ENCODE measurements around the gene FAM217A. TPM values are rescaled to one million over a fixed set of nuclear protein-coding genes. Genes with fewer than 3 reads are reported as not detected.

Gene FAM217A, protein sequence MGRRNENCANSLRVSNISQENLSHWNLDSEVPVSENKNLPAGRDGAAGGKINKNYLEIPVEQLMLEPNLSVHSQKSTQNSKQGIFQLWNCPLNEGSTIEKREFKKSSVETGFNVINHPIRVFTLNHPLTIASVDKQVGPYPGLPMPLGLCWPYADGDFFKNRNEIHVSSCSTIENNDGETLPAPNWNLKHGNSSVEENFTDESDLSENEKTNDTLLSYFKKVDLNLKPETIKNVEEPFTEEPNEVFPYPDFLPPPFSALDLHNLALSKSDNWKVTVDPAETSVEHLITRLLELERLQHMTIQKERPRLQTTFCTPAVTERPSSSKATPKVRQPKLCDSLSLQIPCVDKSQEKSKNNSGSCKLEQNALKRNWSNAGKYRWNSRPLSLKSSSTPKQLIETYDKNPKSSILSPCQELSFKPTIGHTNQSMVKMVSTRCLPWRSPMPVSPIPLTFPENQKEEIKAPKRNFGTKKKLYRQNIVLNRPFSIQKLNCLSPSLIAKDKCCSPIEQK
- not detected in 2 replicates for total RNA-seq

DNA sequence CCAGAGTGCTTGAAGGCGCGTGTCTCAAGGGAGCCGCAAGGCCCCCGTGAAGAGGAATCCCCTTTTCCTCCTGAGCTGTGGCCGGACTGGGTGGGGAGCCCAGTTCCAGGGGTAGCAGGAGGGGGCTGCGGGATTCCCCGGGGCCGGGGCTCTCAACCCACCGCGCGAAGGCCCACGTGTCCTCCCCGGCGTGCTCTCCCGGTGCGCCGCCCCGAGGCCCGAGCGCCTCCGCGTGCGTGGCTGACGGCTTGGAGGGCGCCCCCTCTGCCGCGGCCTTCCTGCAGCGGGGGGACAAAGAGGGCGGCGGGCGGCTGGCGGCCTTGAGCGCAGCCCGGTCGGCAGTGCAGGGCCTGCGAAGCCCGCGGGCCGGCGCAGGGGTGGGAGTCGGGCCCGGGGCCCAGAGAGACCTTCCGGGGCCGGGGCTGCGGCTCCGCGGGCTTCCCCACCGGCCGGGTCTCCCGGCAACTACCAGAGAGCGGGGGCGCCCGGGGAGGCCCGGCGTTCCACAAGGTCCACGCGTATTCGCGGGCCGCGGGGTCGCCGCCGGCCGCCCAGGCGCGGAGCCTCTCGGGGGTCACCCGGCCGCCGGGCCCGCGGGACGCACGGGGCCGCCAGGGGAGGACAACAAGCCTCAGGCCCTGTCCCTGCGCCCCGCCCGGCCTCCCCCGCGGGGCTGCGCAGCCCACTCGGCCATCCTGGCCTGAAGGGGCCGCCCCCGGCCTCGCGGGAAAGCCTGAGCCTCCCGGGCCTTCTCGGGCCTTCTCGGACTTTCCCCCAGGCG is at the start of gene FAM217A:
Gene FAM217A (minus strand): TSS at position 447 of the 781 bp plus-strand sequence. CDS start 1,723 bp downstream, outside the sequence.

Other genes starting within 250 kb of the FAM217A start
- 7.1 and 8.8 TPM in 2 replicates for gene FAM50B, start 229.8 kb downstream of the FAM217A start, total RNA-seq
- 55.0 and 60.5 TPM in 2 replicates for gene ECI2, start 56.4 kb upstream of the FAM217A start, total RNA-seq

All from placental epithelial cell (primary cell).